Panc1 (cell line): ENCODE results near the gene WWOX. TPM values are rescaled to one million over a fixed set of nuclear protein-coding genes. Genes with fewer than 3 reads are reported as not detected.

Source experiments
- ATAC-seq: fragments of 200-7000 bp; cut with Tn5 transposase; 2 replicates; pipeline ENCODE4 v1.9.1; 2020; ENCODE audit warnings: mild to moderate bottlenecking, moderate library complexity
- BruUV-seq: library from RNA; stranded (reverse); fragments of 400-500 nt; replicated peaks from 2 replicates; lab custom pipeline; 2021; lab: Mats Ljungman, UMichigan
- CTCF ChIA-PET: fragments of 300-600 bp; sonication (Branson Sonifier 250); formaldehyde crosslinking; loops from one replicate; lab custom pipeline; 2022; ENCODE audit warnings: antibody characterized with exemption; lab: Charles Lee
- POLR2A ChIA-PET: fragments of 300-600 bp; sonication (Branson Sonifier 250); formaldehyde crosslinking; loops from one replicate; lab custom pipeline; 2022; ENCODE audit warnings: antibody characterized with exemption; lab: Charles Lee
- DNase-seq: peaks from one replicate; pipeline ENCODE4 v3.0.0-alpha.2; 2010; ENCODE audit warnings: low read depth, low spot score
- H3K27ac ChIP-seq: 2 replicates; pipeline ENCODE4 v1.5.1; 2011; ENCODE audit warnings: mild to moderate bottlenecking, low read length, inconsistent platforms
- H3K27me3 ChIP-seq: fragments of 200-500 bp; sonication (Bioruptor generic); 2 replicates; pipeline ENCODE4 v1.6.0; 2014; ENCODE audit warnings: low read length, inconsistent platforms; ENCODE audit not compliant: control insufficient read depth, insufficient read depth
- H3K36me3 ChIP-seq: fragments of 200-500 bp; sonication (Bioruptor generic); 2 replicates; pipeline ENCODE4 v1.5.1; 2014; ENCODE audit warnings: inconsistent platforms, mild to moderate bottlenecking, low read length, moderate library complexity; ENCODE audit not compliant: control insufficient read depth, insufficient read depth
- H3K4me1 ChIP-seq: 2 replicates; pipeline ENCODE4 v1.5.1; 2011; ENCODE audit warnings: inconsistent platforms, mild to moderate bottlenecking, low read length, moderate library complexity; ENCODE audit not compliant: control insufficient read depth, insufficient read depth
- H3K4me3 ChIP-seq, 2 experiments: 2 replicates each; pipeline ENCODE4 v1.5.1; 2011 to 2012; ENCODE audit warnings: low read depth in 2 of 2, low read length in 2 of 2, mild to moderate bottlenecking in 2 of 2, inconsistent platforms in 1 of 2, moderate library complexity in 1 of 2
- H3K9me3 ChIP-seq: fragments of 200-500 bp; sonication (Bioruptor generic); 2 replicates; pipeline ENCODE4 v1.5.1; 2014; ENCODE audit warnings: low read depth, mild to moderate bottlenecking, inconsistent platforms, low read length, moderate library complexity; ENCODE audit not compliant: control insufficient read depth, insufficient read depth
- POLR2AphosphoS5 ChIP-seq: IDR thresholded peaks from 2 replicates; pipeline ENCODE4 v1.6.1; 2012; ENCODE audit warnings: mild to moderate bottlenecking, low read depth, low read length, moderate library complexity
- SIN3A ChIP-seq: IDR thresholded peaks from 2 replicates; pipeline ENCODE4 v1.6.1; 2012; ENCODE audit warnings: low read depth, mild to moderate bottlenecking, low read length, moderate library complexity, borderline replicate concordance; ENCODE audit not compliant: insufficient read depth
- TCF7L2 ChIP-seq: IDR thresholded peaks from 2 replicates; pipeline ENCODE4 v1.6.1; 2011; ENCODE audit warnings: mild to moderate bottlenecking, low read depth, low read length, inconsistent platforms
- in situ Hi-C: cut with HindIII; loops from 2 replicates; pipeline ENCODE4 v1.10.0; 2016; ENCODE audit warnings: low sequenced_read_pairs, low pct_unique_long_range_greater_than_20kb
- intact Hi-C: fragments of 100-400 bp; cut with micrococcal nuclease; formaldehyde crosslinking; loops from one replicate; pipeline ENCODE4 v1.10.0; 2022; ENCODE audit not compliant: unreplicated experiment
- total RNA-seq: library from RNA; stranded (reverse); gene quantifications from one replicate; pipeline ENCODE4 v1.2.1, GENCODE V29; 2021; ENCODE audit not compliant: unreplicated experiment
- TF ChIP-seq, protein P1 (sequence below): fragments of 450-650 bp; IDR thresholded peaks from 2 replicates; pipeline ENCODE4 v1.5.1; 2017; ENCODE audit warnings: mild to moderate bottlenecking
- TF ChIP-seq, protein P2 (sequence below), 2 experiments: IDR thresholded peaks; 2 replicates each; pipeline ENCODE4 v1.6.1; 2011 to 2012; ENCODE audit warnings: low read depth in 2 of 2, control low read depth in 1 of 2, low read length in 1 of 2, mild to moderate bottlenecking in 1 of 2, moderate library complexity in 1 of 2; ENCODE audit not compliant: insufficient read depth in 1 of 2

The WWOX gene
- total RNA-seq, 1 experiment from 2014 or later = 12.5 TPM

DNA sequence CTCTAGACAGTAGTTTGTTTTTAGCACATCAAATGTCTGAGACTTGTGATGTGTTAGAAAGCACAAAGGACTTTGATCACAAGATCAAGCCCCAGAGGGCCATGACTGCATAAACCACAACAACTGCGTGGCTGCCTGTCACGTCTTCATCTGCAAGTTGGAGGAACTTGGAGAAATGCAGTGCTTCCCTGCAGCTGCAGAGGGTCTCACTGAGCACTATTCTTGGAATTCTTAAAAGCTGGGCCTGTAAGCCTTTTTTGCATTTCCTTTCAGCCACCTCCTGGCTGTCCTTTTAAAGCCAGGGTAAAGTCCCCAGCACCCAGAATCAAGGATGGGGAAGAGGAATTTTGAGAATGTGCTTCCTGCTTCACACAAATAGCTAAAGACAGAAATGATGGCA lies 1069.8 kb downstream of the WWOX start:
- no peaks in the 10 kb centered on the region for H3K27me3 ChIP-seq
- ChIA-PET CTCF (no interaction called here), POLR2A (no interaction called here)
- ATAC-seq = no peak
- no peaks in the 10 kb centered on the region for H3K9me3 ChIP-seq
- no peak overlapping the region for H3K4me3 ChIP-seq
- H3K4me1 ChIP-seq = no peaks in the 10 kb centered on the region
- no peak overlapping the region for H3K27ac ChIP-seq
- TF ChIP-seq TCF7L2 (no peak), POLR2AphosphoS5 (no peak), SIN3A (no peak)
- TF ChIP-seq, protein P1, sequence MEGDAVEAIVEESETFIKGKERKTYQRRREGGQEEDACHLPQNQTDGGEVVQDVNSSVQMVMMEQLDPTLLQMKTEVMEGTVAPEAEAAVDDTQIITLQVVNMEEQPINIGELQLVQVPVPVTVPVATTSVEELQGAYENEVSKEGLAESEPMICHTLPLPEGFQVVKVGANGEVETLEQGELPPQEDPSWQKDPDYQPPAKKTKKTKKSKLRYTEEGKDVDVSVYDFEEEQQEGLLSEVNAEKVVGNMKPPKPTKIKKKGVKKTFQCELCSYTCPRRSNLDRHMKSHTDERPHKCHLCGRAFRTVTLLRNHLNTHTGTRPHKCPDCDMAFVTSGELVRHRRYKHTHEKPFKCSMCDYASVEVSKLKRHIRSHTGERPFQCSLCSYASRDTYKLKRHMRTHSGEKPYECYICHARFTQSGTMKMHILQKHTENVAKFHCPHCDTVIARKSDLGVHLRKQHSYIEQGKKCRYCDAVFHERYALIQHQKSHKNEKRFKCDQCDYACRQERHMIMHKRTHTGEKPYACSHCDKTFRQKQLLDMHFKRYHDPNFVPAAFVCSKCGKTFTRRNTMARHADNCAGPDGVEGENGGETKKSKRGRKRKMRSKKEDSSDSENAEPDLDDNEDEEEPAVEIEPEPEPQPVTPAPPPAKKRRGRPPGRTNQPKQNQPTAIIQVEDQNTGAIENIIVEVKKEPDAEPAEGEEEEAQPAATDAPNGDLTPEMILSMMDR = no peak
- TF ChIP-seq, protein P2, sequence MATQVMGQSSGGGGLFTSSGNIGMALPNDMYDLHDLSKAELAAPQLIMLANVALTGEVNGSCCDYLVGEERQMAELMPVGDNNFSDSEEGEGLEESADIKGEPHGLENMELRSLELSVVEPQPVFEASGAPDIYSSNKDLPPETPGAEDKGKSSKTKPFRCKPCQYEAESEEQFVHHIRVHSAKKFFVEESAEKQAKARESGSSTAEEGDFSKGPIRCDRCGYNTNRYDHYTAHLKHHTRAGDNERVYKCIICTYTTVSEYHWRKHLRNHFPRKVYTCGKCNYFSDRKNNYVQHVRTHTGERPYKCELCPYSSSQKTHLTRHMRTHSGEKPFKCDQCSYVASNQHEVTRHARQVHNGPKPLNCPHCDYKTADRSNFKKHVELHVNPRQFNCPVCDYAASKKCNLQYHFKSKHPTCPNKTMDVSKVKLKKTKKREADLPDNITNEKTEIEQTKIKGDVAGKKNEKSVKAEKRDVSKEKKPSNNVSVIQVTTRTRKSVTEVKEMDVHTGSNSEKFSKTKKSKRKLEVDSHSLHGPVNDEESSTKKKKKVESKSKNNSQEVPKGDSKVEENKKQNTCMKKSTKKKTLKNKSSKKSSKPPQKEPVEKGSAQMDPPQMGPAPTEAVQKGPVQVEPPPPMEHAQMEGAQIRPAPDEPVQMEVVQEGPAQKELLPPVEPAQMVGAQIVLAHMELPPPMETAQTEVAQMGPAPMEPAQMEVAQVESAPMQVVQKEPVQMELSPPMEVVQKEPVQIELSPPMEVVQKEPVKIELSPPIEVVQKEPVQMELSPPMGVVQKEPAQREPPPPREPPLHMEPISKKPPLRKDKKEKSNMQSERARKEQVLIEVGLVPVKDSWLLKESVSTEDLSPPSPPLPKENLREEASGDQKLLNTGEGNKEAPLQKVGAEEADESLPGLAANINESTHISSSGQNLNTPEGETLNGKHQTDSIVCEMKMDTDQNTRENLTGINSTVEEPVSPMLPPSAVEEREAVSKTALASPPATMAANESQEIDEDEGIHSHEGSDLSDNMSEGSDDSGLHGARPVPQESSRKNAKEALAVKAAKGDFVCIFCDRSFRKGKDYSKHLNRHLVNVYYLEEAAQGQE (IDR thresholded peaks at IDR 0.05; ENCODE audit: insufficient read depth in 1 of 2, low read depth in 2 of 2, low read length in 1 of 2) = no peak
- intact Hi-C loops = no loop called here
- H3K36me3 ChIP-seq = no peaks in the 10 kb centered on the region
- BruUV-seq = no TSS peak
- DNase-seq = no peak
- in situ Hi-C loops = no loop called here

DNA sequence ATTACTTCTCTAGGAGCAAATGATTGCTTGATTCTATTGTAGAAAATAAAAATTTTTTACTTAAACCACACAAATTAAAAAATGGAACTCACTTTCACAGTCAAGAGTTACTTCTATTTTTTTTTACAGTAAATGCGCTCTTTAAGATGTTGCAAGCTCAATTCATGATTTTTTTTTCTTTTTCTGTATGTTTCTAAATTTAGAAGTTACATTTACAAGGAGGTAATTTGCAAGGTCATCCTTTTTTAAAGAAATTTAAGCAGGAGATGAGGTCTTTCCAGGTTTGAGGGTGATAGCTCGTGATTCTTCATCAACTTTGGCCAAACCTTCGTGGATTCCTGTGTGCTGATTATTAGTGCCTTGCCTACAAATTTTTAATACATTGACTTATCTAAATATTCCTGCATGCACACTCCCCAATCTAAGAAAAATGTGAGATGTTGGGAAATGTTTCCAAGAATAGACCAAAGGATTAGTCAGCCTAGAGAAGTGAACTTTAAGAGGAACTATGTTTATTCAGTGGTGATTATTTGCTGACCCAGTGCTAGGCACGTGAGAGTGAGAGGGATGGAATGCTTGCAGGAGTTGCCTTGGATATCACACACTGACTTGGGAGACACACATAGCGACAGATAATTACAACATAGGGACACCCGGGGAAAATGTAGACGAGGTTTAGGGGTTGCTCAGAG lies 1071.2 kb downstream of the WWOX start:
- Histone ChIP-seq H3K9me3 (no peaks in the 10 kb centered on the region), H3K27ac (no peak overlapping the region), H3K27me3 (no peaks in the 10 kb centered on the region), H3K4me3 (no peak overlapping the region), H3K4me1 (no peaks in the 10 kb centered on the region), H3K36me3 (no peaks in the 10 kb centered on the region)
- no peak for TF ChIP-seq SIN3A
- TF ChIP-seq POLR2AphosphoS5 = no peak
- no peak for TF ChIP-seq TCF7L2
- TF ChIP-seq, protein P1 = no peak
- TF ChIP-seq, protein P2 (IDR thresholded peaks at IDR 0.05; ENCODE audit: insufficient read depth in 1 of 2, low read depth in 2 of 2, low read length in 1 of 2) = no peak
- ChIA-PET CTCF (no interaction called here), POLR2A (no interaction called here)
- in situ Hi-C loops = no loop called here
- intact Hi-C loops = no loop called here
- BruUV-seq = no TSS peak
- ATAC-seq (no peak), DNase-seq (no peak)
